ENCODE data around the gene EIF3D.
A peak's percentile ranks its signal among the peaks of the same experiment; 100 is the strongest.

Gene EIF3D

DNA sequence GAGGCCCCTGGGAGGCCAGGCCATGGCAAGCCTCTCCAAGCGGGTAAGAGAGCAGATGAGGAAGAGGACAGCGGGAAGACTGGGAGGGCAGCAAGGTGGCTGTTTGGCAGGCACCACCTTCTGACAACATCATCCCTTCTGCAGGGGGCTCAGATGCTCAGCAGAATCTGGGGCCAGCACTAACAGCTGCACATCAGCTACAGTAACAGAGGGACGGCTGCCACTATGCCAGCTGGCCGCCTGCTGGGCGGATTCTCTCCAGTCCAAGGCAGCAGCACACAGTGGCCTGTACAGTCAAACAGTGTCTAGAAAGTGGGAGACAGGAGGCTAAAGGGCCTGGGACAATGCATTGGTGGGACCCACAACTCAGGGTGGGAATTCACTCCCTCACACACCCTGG lies 36.9 kb downstream of the EIF3D start:
- no peak overlapping the region for H3K4me3 ChIP-seq (ENCODE audit: low read depth, low read length)
- TF ChIP-seq, protein P1, sequence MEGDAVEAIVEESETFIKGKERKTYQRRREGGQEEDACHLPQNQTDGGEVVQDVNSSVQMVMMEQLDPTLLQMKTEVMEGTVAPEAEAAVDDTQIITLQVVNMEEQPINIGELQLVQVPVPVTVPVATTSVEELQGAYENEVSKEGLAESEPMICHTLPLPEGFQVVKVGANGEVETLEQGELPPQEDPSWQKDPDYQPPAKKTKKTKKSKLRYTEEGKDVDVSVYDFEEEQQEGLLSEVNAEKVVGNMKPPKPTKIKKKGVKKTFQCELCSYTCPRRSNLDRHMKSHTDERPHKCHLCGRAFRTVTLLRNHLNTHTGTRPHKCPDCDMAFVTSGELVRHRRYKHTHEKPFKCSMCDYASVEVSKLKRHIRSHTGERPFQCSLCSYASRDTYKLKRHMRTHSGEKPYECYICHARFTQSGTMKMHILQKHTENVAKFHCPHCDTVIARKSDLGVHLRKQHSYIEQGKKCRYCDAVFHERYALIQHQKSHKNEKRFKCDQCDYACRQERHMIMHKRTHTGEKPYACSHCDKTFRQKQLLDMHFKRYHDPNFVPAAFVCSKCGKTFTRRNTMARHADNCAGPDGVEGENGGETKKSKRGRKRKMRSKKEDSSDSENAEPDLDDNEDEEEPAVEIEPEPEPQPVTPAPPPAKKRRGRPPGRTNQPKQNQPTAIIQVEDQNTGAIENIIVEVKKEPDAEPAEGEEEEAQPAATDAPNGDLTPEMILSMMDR (IDR thresholded peaks at IDR 0.05; ENCODE audit: control insufficient read depth, extremely low read depth, insufficient read depth) = no peak
- no peak for DNase-seq (ENCODE audit: low read depth)

DNA sequence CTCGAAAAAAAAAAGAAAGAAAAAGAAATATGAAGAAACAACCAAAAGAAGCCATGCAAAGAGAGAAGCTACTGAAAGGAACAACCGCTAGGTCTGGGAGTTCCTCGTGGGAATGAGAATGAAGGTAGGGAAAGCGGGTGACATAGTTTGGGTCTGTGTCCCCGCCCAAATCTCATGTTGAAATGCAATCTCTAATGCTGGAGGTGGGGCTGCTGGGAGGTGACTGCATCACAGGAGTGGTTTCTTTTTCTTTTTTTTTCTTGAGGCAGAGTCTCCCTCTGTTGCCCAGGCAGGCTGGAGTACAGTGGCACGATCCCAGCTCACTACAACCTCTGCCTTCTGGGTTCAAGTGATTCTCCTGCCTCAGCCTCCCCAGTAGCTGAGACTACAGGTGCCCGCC lies 37.8 kb downstream of the EIF3D start:
- DNase-seq (ENCODE audit: low read depth) = no peak
- TF ChIP-seq, protein P1 (IDR thresholded peaks at IDR 0.05; ENCODE audit: control insufficient read depth, extremely low read depth, insufficient read depth) = no peak
- H3K4me3 ChIP-seq (ENCODE audit: low read depth, low read length) = no peak overlapping the region

DNA sequence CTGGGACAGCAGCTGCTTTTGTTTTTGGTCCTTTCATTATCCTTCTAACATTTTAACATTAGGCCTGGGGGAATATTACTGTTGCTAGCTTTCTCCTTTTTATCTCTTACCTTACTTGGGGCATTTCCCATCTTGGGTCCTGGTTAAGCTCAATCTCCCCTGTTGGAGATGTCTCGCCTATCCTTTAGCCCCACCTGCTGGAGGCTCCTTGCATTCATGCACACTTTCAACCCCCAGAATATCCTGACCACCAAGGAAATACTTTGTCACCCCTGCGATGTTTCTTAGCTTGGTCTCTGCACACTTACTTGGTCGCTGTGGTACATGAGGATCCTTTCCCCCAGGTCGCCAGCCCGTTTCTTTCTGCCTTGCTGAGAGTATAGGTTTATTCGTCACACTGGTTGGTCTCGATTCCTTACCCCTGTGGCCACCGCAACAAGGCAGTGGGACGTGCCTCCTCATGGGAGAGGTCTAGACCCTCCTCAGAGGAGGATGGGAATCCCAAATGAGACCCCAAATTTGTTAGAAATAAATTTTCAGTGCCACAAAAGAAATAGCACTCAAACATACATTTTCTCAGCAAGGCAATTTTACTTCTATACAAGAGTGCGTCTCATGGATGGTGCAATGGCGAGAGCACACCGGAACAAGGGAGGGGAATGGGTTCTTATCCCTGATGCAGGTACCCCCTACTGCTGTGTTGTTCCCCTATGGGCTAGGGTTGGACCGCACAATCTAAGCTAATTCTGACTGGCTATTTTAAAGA lies 42.2 kb downstream of the EIF3D start:
- DNase-seq (ENCODE audit: low read depth) = no peak
- TF ChIP-seq, protein P1 (IDR thresholded peaks at IDR 0.05; ENCODE audit: control insufficient read depth, extremely low read depth, insufficient read depth) = peak; percentile 53
- H3K4me3 ChIP-seq (ENCODE audit: low read depth, low read length) = no peak overlapping the region

DNA sequence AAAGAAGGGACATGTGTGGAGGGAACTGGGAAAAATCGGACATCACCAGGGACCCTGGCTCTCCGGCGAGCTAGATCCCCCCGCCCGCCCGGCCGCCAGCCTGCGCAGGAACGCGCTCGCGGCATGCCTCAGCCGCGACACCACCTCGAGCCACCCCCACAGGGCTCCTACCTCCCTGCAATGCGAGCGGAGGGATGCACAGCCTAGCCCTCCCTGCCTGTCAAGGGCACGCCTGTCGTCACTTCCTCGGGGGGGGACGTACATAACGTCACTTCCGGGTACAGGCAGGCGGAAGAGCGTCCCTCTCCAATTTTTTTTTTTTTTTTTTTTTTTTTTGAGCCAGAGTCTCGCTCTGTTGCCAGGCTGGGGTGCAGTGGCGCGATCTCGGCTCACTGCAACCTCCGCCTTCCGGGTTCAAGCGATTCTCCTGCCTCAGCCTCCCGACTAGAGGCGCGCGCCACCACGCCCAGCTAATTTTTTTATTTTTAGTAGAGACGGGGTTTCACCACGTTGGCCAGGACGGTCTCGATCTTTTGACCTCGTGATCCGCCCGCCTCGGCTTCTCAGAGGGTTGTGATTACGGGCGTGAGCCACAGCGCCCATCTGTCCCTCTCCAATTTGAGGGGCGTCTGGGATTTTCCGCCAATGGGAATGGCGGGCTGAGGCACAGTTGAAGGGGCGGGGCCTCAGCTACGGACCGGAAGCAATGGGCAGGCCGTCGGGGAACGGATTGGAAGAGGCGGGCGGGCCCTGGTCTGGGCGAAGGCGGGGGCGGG lies 47.4 kb downstream of the EIF3D start, which contains the start of gene TXN2:
TSS of gene TXN2 (minus strand) at position 248 of the 776 bp plus-strand sequence. CDS start 803 bp downstream, outside the sequence.
- TF ChIP-seq, protein P1 (IDR thresholded peaks at IDR 0.05; ENCODE audit: control insufficient read depth, extremely low read depth, insufficient read depth) = no peak
- peak within 1 kb of the TSS; percentile 79 for H3K4me3 ChIP-seq (ENCODE audit: low read depth, low read length)
- peak; percentile 82 for DNase-seq (ENCODE audit: low read depth)

GRCh38 chr22:36480941-36481392 lies 48.0 kb downstream of the EIF3D start:
- TF ChIP-seq, protein P1 (IDR thresholded peaks at IDR 0.05; ENCODE audit: control insufficient read depth, extremely low read depth, insufficient read depth) = no peak
- H3K4me3 ChIP-seq (ENCODE audit: low read depth, low read length) = peak overlapping the region; percentile 79
- DNase-seq (ENCODE audit: low read depth) = no peak

DNA sequence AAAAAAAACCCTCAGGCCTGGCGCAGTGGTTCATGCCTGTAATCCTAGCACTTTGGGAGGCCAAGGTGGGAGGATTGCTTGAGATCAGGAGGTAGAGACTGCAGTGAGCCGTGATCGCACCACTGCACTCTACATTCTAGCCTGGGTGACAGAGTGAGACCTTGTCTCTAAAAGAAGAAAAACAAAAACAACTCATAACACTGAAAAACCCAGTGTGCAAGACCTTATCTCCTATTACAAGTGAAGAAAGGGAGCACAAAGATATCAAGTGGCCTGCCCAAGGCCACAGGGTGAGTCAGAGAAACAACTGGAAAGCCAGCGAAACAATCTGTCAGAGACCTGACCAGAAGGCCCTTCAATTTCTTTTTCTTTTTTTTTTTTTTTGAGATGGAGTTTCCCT lies 50.0 kb downstream of the EIF3D start:
- TF ChIP-seq, protein P1 (IDR thresholded peaks at IDR 0.05; ENCODE audit: control insufficient read depth, extremely low read depth, insufficient read depth) = no peak
- no peak for DNase-seq (ENCODE audit: low read depth)
- no peak overlapping the region for H3K4me3 ChIP-seq (ENCODE audit: low read depth, low read length)

Measured in LNCaP clone FGC (cell line).